IMR-90 (cell line): ENCODE measurements around the gene TPRKB. TPM values are rescaled to one million over a fixed set of nuclear protein-coding genes. Genes with fewer than 3 reads are reported as not detected.

Experiments
- ATAC-seq: fragments of 200-7000 bp; cut with Tn5 transposase; 2 replicates; pipeline ENCODE4 v1.9.1; 2020; ENCODE audit warnings: low read depth, mild to moderate bottlenecking, moderate library complexity
- Bru-seq: library from RNA; stranded (reverse); fragments of 400-500 nt; gene quantifications from one replicate; lab custom pipeline; 2021; lab: Mats Ljungman, UMichigan
- BruChase-seq, 2 experiments: library from RNA; stranded (reverse); fragments of 400-500 nt; gene quantifications; one replicate each; lab custom pipeline; 2021; lab: Mats Ljungman, UMichigan
- BruUV-seq: library from RNA; stranded (reverse); fragments of 400-500 nt; replicated peaks from 2 replicates; lab custom pipeline; 2021; lab: Mats Ljungman, UMichigan
- CTCF ChIA-PET: fragments of 300-600 bp; formaldehyde crosslinking; extraction: SDS; loops from one replicate; lab custom pipeline; 2021; ENCODE audit warnings: antibody characterized with exemption; lab: Yijun Ruan, JAX
- POLR2A ChIA-PET: fragments of 300-600 bp; sonication (Branson Sonifier 250); formaldehyde crosslinking; loops from one replicate; lab custom pipeline; 2022; ENCODE audit warnings: antibody characterized with exemption; ENCODE audit not compliant: unreplicated experiment; lab: Charles Lee
- DNase-seq: peaks from one replicate; pipeline ENCODE4 v3.0.0; 2013
- H2AFZ ChIP-seq: replicated peaks from 2 replicates; pipeline ENCODE3; 2013; ENCODE audit warnings: low read length, mild to moderate bottlenecking; ENCODE audit not compliant: poor library complexity
- H2AK5ac ChIP-seq: 2 replicates; pipeline ENCODE4 v1.6.1; 2013; ENCODE audit warnings: low read depth, low read length, inconsistent platforms
- H2AK9ac ChIP-seq: replicated peaks from 2 replicates; pipeline ENCODE3; 2013; ENCODE audit warnings: mild to moderate bottlenecking, low read depth, low read length, moderate library complexity; ENCODE audit not compliant: poor library complexity
- H2BK120ac ChIP-seq: 2 replicates; pipeline ENCODE4 v1.6.1; 2013; ENCODE audit warnings: low read depth, low read length, inconsistent platforms
- H2BK15ac ChIP-seq: 3 replicates; pipeline ENCODE4 v1.6.1; 2013; ENCODE audit warnings: low read depth, low read length, inconsistent platforms
- H2BK20ac ChIP-seq: 2 replicates; pipeline ENCODE4 v1.6.1; 2013; ENCODE audit warnings: low read depth, mild to moderate bottlenecking, inconsistent platforms, low read length, moderate library complexity
- H2BK5ac ChIP-seq: 2 replicates; pipeline ENCODE4 v1.6.1; 2013; ENCODE audit warnings: mild to moderate bottlenecking, low read depth, low read length, inconsistent platforms; ENCODE audit not compliant: poor library complexity, severe bottlenecking
- H3K14ac ChIP-seq: replicated peaks from 2 replicates; pipeline ENCODE4 v1.6.1; 2013; ENCODE audit warnings: low read depth, low read length, inconsistent platforms
- H3K18ac ChIP-seq: 2 replicates; pipeline ENCODE4 v1.6.1; 2013; ENCODE audit warnings: low read depth, low read length, control low read depth
- H3K23ac ChIP-seq: 2 replicates; pipeline ENCODE4 v1.6.1; 2013; ENCODE audit warnings: low read depth, low read length, inconsistent platforms
- H3K27ac ChIP-seq: 2 replicates; pipeline ENCODE4 v1.5.1; 2013; ENCODE audit warnings: mild to moderate bottlenecking, control low read depth, low read length; ENCODE audit not compliant: insufficient read depth
- H3K27me3 ChIP-seq: 2 replicates; pipeline ENCODE4 v1.6.1; 2013; ENCODE audit warnings: low read length; ENCODE audit not compliant: control insufficient read depth, insufficient read depth
- H3K36me3 ChIP-seq: 2 replicates; pipeline ENCODE4 v1.6.1; 2013; ENCODE audit warnings: low read length, mixed read lengths; ENCODE audit not compliant: control insufficient read depth, insufficient read depth
- H3K4ac ChIP-seq: 2 replicates; pipeline ENCODE4 v1.6.1; 2013; ENCODE audit warnings: low read depth, low read length, inconsistent platforms
- H3K4me1 ChIP-seq: 2 replicates; pipeline ENCODE4 v1.6.1; 2013; ENCODE audit warnings: low read length, mixed read lengths; ENCODE audit not compliant: control insufficient read depth, insufficient read depth
- H3K4me2 ChIP-seq: 2 replicates; pipeline ENCODE4 v1.6.1; 2013; ENCODE audit warnings: low read depth, mild to moderate bottlenecking, control low read depth, low read length, moderate library complexity
- H3K4me3 ChIP-seq: 2 replicates; pipeline ENCODE4 v1.5.1; 2013; ENCODE audit warnings: low read depth, mild to moderate bottlenecking, control low read depth, low read length, moderate library complexity; ENCODE audit not compliant: insufficient read depth
- H3K56ac ChIP-seq: 2 replicates; pipeline ENCODE4 v1.6.1; 2013; ENCODE audit warnings: low read length, inconsistent platforms; ENCODE audit not compliant: insufficient read depth; ENCODE audit errors: extremely low read depth
- H3K79me1 ChIP-seq, 2 experiments: 2 replicates each; pipeline ENCODE4 v1.6.1; 2013; ENCODE audit warnings: low read length in 2 of 2, inconsistent platforms in 1 of 2, low read depth in 1 of 2
- H3K9ac ChIP-seq: 2 replicates; pipeline ENCODE4 v1.6.1; 2013; ENCODE audit warnings: low read depth, low read length, control low read depth
- H3K9me1 ChIP-seq: 2 replicates; pipeline ENCODE4 v1.6.1; 2013; ENCODE audit warnings: low read length, inconsistent platforms; ENCODE audit not compliant: insufficient read depth
- H3K9me3 ChIP-seq: 2 replicates; pipeline ENCODE4 v1.6.1; 2013; ENCODE audit warnings: low read length; ENCODE audit not compliant: control insufficient read depth, insufficient read depth
- H4K20me1 ChIP-seq: 2 replicates; pipeline ENCODE4 v1.6.1; 2013; ENCODE audit warnings: low read length, inconsistent platforms; ENCODE audit not compliant: insufficient read depth
- H4K5ac ChIP-seq: 2 replicates; pipeline ENCODE4 v1.6.1; 2013; ENCODE audit warnings: mild to moderate bottlenecking, low read depth, low read length, control low read depth
- H4K8ac ChIP-seq, 2 experiments: 2 replicates each; pipeline ENCODE4 v1.6.1; 2013; ENCODE audit warnings: low read depth in 2 of 2, low read length in 2 of 2, control low read depth in 1 of 2, inconsistent platforms in 1 of 2
- H4K91ac ChIP-seq: 2 replicates; pipeline ENCODE4 v1.6.1; 2013; ENCODE audit warnings: low read depth, low read length, inconsistent platforms; ENCODE audit not compliant: insufficient read depth
- BHLHE40 ChIP-seq: fragments of 150-350 bp; IDR thresholded peaks from 2 replicates; pipeline ENCODE4 v1.6.1; 2016; ENCODE audit warnings: mild to moderate bottlenecking, low read depth, low read length
- CEBPB ChIP-seq: IDR thresholded peaks from 2 replicates; pipeline ENCODE4 v1.6.1; 2012; ENCODE audit warnings: low read depth, low read length, improper control_type of control experiment
- CHD1 ChIP-seq: IDR thresholded peaks from 2 replicates; pipeline ENCODE4 v1.6.1; 2012; ENCODE audit warnings: low read depth, low read length, improper control_type of control experiment
- MAZ ChIP-seq: IDR thresholded peaks from 2 replicates; pipeline ENCODE4 v1.6.1; 2012; ENCODE audit warnings: low read depth, mild to moderate bottlenecking, low read length, improper control_type of control experiment, moderate library complexity, borderline replicate concordance
- NFE2L2 ChIP-seq: fragments of 150-350 bp; IDR thresholded peaks from 2 replicates; pipeline ENCODE4 v1.6.1; 2016; ENCODE audit warnings: low read depth, mild to moderate bottlenecking, low read length
- POLR2A ChIP-seq: IDR thresholded peaks from 2 replicates; pipeline ENCODE4 v1.6.1; 2012; ENCODE audit warnings: mild to moderate bottlenecking, low read depth, low read length
- RAD21 ChIP-seq: IDR thresholded peaks from 2 replicates; pipeline ENCODE4 v1.6.1; 2012; ENCODE audit warnings: low read length, improper control_type of control experiment
- SMC3 ChIP-seq: fragments of 150-350 bp; IDR thresholded peaks from 2 replicates; pipeline ENCODE4 v1.6.1; 2016; ENCODE audit warnings: low read depth, mild to moderate bottlenecking, antibody characterized with exemption, low read length, moderate library complexity
- WGBS, 2 experiments: methylation state at CpG; one replicate each; pipeline versions ENCODE4 v1.1.5 to v1.1.7; 2013; ENCODE audit warnings: missing lambda C conversion rate in 2 of 2; ENCODE audit not compliant: insufficient read length in 1 of 2; ENCODE audit errors: extremely low coverage in 2 of 2; 5-methylcytosine and 5-hydroxymethylcytosine counted together
- dilution Hi-C: fragments of 300-500 bp; cut with HindIII; formaldehyde crosslinking; loops from one replicate; pipeline ENCODE4 v1.14.3; 2018; ENCODE audit warnings: low sequenced_read_pairs; ENCODE audit not compliant: unreplicated experiment
- in situ Hi-C: fragments of 300-500 bp; cut with MboI; formaldehyde crosslinking; loops from 3 replicates; pipeline ENCODE4 v1.14.3; 2019; ENCODE audit warnings: low sequenced_read_pairs, inconsistent platforms, mixed read lengths
- intact Hi-C: fragments of 100-400 bp; cut with micrococcal nuclease; formaldehyde crosslinking; loops from 2 replicates; pipeline ENCODE4 v1.10.0; 2022
- long read RNA-seq: library from polyadenylated mRNA; unstranded; transcript quantifications from one replicate; pipeline ENCODE4 v2.0.0, GENCODE V29; 2021; ENCODE audit not compliant: unreplicated experiment
- polyA plus RNA-seq, 3 experiments: library from polyadenylated mRNA; depleted of rRNA; stranded (reverse); fragments of >200 nt; gene quantifications; 2 replicates each; pipeline ENCODE4 v1.2.3, GENCODE V29; 2012; ENCODE audit warnings: low replicate concordance in 1 of 3
- total RNA-seq: library from RNA; depleted of rRNA; stranded (reverse); fragments of >200 nt; gene quantifications from 2 replicates; pipeline ENCODE4 v1.2.3, GENCODE V29; 2012; rRNA removed
- TF ChIP-seq, protein P1 (sequence below): fragments of 150-350 bp; IDR thresholded peaks from 2 replicates; pipeline ENCODE4 v1.6.1; 2016; ENCODE audit warnings: low read depth, mild to moderate bottlenecking, low read length, moderate library complexity, borderline replicate concordance
- TF ChIP-seq, protein P2 (sequence below): fragments of 150-350 bp; IDR thresholded peaks from 2 replicates; pipeline ENCODE4 v1.6.1; 2017; ENCODE audit warnings: mild to moderate bottlenecking, antibody characterized with exemption, low read length, low read depth

TPRKB gene
- total RNA-seq (37.6 and 52.2 TPM in 2 replicates), polyA plus RNA-seq (2012; rRNA removed) (29.8 and 35.3 TPM in 2 replicates), Bru-seq, nascent RNA (percentile 64 among the genes with signal in this experiment), BruChase-seq, experiment 1, labeled RNA remaining after a 6-hour chase (percentile 74 among the genes with signal in this experiment), BruChase-seq, experiment 2, labeled RNA remaining after a 2-hour chase (percentile 71 among the genes with signal in this experiment)
- polyA plus RNA-seq (2012; cell fraction: cytosol; rRNA removed), result 4.9 and 11.7 TPM in 2 replicates
- 1.4 and 8.3 TPM in 2 replicates for polyA plus RNA-seq (2012; cell fraction: nucleus; rRNA removed; ENCODE audit: low replicate concordance)
- long read RNA-seq, transcript TPRKB-201 (5 exons, 748 nt), result major isoform, 5 of 10 reads
- long read RNA-seq, partial matches to known transcripts, result 1 of 10 reads
- long read RNA-seq, other reads (novel, unspliced or antisense), result 3 of 10 reads

- peak within 1 kb of the TSS; percentile 79 to 95 for H4K8ac ChIP-seq
- H3K4ac ChIP-seq, result peak within 1 kb of the TSS; percentile 64
- H2BK5ac ChIP-seq, result peak within 1 kb of the TSS; percentile 8
- no peak within 1 kb of the TSS; the same call in none of the 2 replicates for H3K56ac ChIP-seq
- peak within 1 kb of the TSS; percentile 39; the same call in 1 of the 2 replicates for H3K14ac ChIP-seq
- H3K4me2 ChIP-seq, result peak within 1 kb of the TSS; percentile 98
- H2BK20ac ChIP-seq, result no peak within 1 kb of the TSS
- peak within 1 kb of the TSS; percentile 69 for H3K9ac ChIP-seq
- no TSS peak for BruUV-seq
- peaks cover 2% of the 10 kb centered on the region; the same call in 1 of the 2 replicates for H3K9me1 ChIP-seq
- no peaks in the 10 kb centered on the region for H3K27me3 ChIP-seq
- peak within 1 kb of the TSS; percentile 60 for H4K91ac ChIP-seq
- H3K4me1 ChIP-seq, result no peaks in the 10 kb centered on the region
- peak within 1 kb of the TSS; percentile 21; the same call in 1 of the 2 replicates for H3K23ac ChIP-seq
- H4K20me1 ChIP-seq, result no peaks in the 10 kb centered on the region
- H3K4me3 ChIP-seq, result peak within 1 kb of the TSS; percentile 74
- H2AK5ac ChIP-seq, result peak within 1 kb of the TSS; percentile 61; the same call in 1 of the 2 replicates
- H2AK9ac ChIP-seq, result peak within 1 kb of the TSS; percentile 84
- H2AFZ ChIP-seq, result peak within 1 kb of the TSS; percentile 88
- CTCF ChIA-PET, result no interaction called here
- no peak within 1 kb of the TSS for H2BK15ac ChIP-seq
- WGBS, 2 experiments, result 2% methylated on average over 23 of the region's 49 CpGs; no CpG with 5 or more reads in 1 of the 2 experiments
- dilution Hi-C loops (no loop called here), intact Hi-C loops (loop anchor here (2.0 to 5.0 kb wide), 2 partner anchors 56 to 505 kb away; partner anchors contain the start of genes CCT7 and PRADC1), in situ Hi-C loops (no loop called here)
- peak within 1 kb of the TSS; percentile 26 for H3K27ac ChIP-seq
- H3K9me3 ChIP-seq, result no peaks in the 10 kb centered on the region
- DNase-seq (peak; percentile 97), ATAC-seq (peak; percentile 98)
- 0 out of 2 replicates have a peak within 1 kb of the TSS, but pooled peaks have one; percentile 1 for H2BK120ac ChIP-seq
- POLR2A ChIA-PET, result interaction anchor here (1.3 kb wide), 1 partner anchor 23 kb away, joined by 3 read pairs; no protein-coding TSS in a partner anchor
- peaks cover 6% of the 10 kb centered on the region in 2 experiments for H3K79me1 ChIP-seq
- H3K36me3 ChIP-seq, result peaks cover 7% of the 10 kb centered on the region
- H3K18ac ChIP-seq, result peak within 1 kb of the TSS; percentile 1; the same call in 1 of the 2 replicates
- peak within 1 kb of the TSS; percentile 85 for H4K5ac ChIP-seq
- TF ChIP-seq NFE2L2 (no peak), MAZ (peak; percentile 86), CEBPB (no peak), SMC3 (no peak), BHLHE40 (no peak), RAD21 (no peak), POLR2A (0 out of 2 replicates have a peak, but pooled peaks have one; percentile 48), CHD1 (no peak)
- TF ChIP-seq, protein P1, sequence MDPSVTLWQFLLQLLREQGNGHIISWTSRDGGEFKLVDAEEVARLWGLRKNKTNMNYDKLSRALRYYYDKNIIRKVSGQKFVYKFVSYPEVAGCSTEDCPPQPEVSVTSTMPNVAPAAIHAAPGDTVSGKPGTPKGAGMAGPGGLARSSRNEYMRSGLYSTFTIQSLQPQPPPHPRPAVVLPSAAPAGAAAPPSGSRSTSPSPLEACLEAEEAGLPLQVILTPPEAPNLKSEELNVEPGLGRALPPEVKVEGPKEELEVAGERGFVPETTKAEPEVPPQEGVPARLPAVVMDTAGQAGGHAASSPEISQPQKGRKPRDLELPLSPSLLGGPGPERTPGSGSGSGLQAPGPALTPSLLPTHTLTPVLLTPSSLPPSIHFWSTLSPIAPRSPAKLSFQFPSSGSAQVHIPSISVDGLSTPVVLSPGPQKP, result peak; percentile 40; the same call in 1 of the 2 replicates
- TF ChIP-seq, protein P2, sequence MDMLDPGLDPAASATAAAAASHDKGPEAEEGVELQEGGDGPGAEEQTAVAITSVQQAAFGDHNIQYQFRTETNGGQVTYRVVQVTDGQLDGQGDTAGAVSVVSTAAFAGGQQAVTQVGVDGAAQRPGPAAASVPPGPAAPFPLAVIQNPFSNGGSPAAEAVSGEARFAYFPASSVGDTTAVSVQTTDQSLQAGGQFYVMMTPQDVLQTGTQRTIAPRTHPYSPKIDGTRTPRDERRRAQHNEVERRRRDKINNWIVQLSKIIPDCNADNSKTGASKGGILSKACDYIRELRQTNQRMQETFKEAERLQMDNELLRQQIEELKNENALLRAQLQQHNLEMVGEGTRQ, result no peak
These were observed at the start of gene TPRKB for GRCh38 chr2:73736855-73737779. Gene TPRKB, minus strand, starts transcription at chr2:73737345. Its CDS starts 2,776 bp downstream, at chr2:73734569.
